ENCODE data around the gene GYG1. TPM values are rescaled to one million over a fixed set of nuclear protein-coding genes. Genes with fewer than 3 reads are reported as not detected.
A peak's percentile ranks its signal among the peaks of the same experiment; 100 is the strongest.

The GYG1 gene
- total RNA-seq, 1 experiment from 2014 or later: 45.7 TPM

DNA sequence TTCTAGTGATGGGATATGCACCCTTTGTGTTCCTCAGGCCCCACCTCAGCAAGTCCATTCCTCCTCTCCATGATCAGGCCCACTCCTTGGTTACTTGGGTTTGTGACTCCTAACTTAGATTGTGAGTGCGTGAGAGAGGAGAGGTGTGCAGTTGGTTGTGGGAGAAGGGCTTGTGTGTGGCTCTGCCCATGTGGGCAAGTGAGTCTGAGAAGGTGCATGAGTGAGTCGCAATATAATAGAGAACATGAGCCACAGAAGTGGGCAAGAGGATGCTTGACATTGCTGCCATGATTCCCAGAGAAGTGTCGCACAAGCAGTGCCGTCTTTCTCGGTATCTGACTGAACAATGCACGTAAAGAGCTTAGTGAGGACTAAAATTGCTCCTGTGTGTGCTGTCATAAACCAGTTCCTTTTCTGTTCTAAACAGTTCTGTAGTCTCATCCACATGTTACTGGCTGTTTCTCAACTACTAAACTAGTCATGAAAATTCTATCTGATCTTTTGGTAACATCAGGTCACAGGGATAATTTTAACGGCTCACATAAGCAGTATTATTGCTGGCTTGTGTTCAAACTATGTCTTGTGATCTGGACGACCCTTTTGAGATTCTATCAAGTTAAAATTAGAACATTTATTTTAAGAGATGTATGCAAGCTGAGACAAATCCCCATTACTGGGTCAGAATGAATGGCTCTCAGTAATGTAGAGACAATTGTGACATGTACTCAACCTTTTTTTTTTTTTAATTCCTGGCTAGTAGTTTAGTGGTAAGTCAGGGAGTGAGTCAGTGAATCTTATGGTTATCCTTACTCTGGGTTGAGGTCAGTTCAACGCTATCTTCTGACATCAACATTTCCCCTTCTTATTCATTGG is 25.6 kb downstream of the GYG1 start:
- DNase-seq (ENCODE audit: low spot score): peak; percentile 84

DNA sequence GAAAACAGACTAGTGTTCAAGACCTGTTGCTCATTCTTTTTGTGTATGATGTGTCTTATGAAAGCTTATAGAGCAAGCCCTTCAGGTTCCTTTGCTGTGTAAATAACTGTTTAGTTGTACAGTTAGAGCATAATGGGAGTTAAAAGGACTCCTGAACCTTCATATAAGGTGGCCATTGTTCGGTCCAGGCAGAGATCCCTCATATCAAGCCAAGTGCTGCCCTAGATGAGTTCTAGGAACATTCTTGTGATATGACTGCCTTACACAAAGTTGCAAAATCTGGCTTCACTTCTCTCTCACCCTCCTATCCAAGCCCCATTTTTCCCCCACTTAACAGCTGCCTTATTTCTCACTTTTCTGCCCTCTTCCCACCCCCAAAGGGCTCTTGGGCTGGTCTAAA is 26.9 kb downstream of the GYG1 start:
- no peak for DNase-seq (ENCODE audit: low spot score)

GRCh38 chr3:149019580-149019979 is 28.2 kb downstream of the GYG1 start:
- no peak for DNase-seq (ENCODE audit: low spot score)

DNA sequence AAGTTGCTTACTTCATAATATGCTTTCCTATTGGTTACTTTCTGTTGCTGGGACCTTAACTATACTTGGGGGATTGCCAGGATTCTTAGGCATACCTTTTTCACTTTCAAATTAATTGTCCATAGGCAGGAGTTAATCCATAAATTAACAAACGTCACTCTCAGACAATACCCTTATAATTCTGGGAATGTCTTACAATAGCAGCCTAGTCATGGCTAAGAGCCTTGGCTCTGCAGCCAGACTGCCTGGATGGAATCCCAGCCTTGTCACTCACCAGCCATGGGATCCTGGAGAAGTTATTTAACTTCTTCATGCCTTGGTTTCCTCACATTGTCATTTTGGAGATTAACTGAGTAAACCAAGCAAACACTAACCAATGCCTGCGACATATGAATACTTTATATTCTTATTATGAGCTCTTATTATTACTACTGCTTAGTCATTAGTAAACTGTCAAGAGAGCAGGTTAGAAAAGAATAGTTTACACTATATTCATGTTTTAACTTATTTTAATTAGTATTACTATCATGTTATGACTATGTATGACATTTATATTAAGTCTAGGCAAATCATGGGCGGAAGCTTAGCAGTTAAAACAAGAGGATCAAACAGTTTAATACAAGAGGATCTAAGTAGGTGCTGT is 29.0 kb downstream of the GYG1 start:
- DNase-seq (ENCODE audit: low spot score): no peak

- DNase-seq (ENCODE audit: low spot score): no peak
These were observed 29.5 kb downstream of the GYG1 start for GRCh38 chr3:149020839-149021252.

DNA sequence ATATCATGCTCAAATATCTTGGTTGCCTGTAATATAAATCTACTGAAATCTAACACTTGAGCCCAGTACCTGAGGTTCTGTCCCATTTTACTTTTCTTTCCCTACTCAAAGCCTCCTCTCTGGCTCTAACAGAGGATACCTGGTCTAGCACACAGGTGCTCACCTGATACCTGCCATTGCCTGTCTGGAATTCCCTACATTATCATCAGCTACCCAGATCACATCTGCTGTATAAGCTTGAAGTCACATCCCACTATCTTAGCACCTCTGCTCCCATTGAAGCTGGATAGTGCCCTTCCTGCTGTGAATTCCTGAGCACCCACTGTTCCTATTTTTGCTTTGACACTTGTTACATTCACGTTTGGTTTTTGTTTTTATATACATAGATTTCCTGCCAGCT is 30.5 kb downstream of the GYG1 start:
- DNase-seq (ENCODE audit: low spot score): no peak

DNA sequence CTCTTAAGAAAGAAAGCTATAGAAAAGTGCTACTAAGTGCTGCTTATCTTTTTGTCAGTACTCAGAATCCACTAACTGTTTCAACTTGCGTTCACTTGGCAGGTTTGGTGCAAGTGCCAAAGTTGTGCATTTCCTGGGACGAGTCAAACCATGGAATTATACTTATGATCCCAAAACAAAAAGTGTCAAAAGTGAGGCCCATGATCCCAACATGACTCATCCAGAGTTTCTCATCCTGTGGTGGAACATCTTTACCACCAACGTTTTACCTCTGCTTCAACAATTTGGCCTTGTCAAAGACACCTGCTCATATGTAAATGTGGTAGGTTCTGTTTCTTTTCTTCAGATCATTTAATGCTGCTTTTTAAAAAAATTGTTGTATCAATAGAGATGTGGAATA is 32.6 kb downstream of the GYG1 start:
- DNase-seq (ENCODE audit: low spot score): no peak

DNA sequence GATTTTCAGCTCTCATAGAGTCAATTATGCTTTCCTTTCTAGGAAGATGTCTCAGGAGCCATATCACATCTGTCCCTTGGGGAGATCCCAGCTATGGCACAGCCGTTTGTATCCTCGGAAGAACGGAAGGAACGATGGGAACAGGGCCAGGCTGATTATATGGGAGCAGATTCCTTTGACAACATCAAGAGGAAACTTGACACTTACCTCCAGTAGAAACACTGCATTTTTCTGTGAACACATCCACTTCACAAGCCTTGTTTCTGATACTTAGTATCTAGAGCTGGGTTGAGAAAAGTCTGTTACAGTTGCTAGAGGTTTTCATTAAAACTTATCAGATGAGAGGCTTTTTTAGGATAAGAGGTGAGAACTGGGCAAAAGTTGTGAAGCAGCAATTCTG is 35.4 kb downstream of the GYG1 start:
- no peak for DNase-seq (ENCODE audit: low spot score)

- no peak for DNase-seq (ENCODE audit: low spot score)
These were observed 39.8 kb downstream of the GYG1 start for GRCh38 chr3:149031096-149031495.

GRCh38 chr3:149037684-149038083 is 46.3 kb downstream of the GYG1 start:
- no peak for DNase-seq (ENCODE audit: low spot score)

DNA sequence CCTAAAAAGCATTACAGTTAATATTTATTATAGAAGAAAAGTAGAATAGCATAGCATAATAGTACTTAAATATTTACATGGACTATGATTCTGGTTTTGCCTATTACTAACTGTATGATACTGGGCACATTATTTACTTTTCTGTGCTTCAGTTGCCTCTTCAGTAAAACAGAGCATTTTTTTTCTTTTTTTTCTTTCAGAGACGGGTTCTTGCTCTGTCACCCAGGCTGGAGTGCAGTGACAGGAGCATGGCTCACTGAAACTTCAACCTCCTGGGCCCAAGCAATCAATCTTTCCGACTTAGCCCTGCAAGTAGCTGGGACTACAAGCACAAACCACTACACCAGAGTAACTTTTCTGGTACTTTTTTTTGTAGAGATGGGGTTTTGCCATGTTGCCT is 47.0 kb downstream of the GYG1 start:
- no peak for DNase-seq (ENCODE audit: low spot score)

GRCh38 chr3:149042789-149043386 is 51.5 kb downstream of the GYG1 start:
- DNase-seq (ENCODE audit: low spot score): peak; percentile 25

GRCh38 chr3:149044339-149045083 is 53.2 kb downstream of the GYG1 start:
- no peak for DNase-seq (ENCODE audit: low spot score)

DNA sequence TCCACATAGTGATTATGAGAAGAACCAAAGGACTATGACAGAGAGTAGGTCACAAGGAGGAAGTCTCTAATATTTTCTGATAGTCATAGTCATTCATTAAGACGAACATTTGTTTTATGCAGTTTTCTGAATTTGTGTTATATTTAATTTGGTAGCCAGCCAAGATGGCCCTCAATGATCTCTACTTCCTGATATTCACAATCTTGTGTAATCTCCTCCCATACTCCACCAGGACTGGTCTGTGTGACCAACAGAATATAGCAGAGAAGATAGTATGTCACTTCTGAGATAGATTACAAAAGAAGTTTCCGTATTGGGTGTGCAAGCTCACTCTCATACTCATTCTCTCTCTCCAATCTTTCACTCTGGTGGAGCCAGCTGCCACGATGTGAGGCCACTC is 64.2 kb downstream of the GYG1 start:
- DNase-seq (ENCODE audit: low spot score): no peak

- no peak for DNase-seq (ENCODE audit: low spot score)
These were observed 66.9 kb downstream of the GYG1 start for GRCh38 chr3:149058198-149058597.

DNA sequence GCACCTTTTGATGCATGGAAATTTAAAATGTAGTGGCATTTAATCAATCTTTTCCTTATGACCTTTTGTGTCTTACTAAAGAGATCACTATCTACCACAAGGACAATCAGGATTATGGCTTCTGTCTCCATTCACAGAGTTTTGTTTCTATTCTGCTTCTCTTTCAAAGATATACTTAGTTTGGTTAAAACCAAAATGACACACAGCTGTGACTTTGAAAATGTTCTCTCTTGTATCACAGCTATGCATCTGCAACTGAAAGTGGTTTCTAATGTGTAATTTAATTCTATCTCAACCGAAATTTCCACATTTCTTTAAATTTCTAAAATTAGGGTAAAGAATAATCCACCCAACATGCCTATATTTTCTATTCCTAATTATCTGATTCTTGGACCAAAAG is 67.3 kb downstream of the GYG1 start:
- DNase-seq (ENCODE audit: low spot score): no peak

GRCh38 chr3:149061776-149062175 is 70.4 kb downstream of the GYG1 start:
- DNase-seq (ENCODE audit: low spot score): no peak

DNA sequence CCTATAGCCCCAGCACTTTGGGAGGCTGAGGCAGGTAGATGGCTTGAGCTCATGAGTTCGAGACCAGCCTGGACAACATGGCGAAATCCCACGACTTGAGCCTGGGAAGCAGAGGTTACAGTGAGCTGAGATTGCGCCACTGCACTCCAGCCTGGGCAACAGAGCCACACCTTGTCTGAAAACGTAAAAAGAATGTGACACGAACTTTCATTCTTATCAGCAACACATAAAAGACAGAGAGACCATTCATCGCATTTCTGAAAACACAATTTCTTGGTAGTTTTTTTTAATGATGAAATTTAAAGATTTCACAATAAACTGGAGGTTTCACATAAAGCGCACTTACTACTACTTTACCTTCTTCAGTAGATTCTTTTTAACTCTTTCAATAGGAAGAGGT is 76.5 kb downstream of the GYG1 start:
- DNase-seq (ENCODE audit: low spot score): no peak
